ENCODE measurements around the gene SEL1L2. TPM values are rescaled to one million over a fixed set of nuclear protein-coding genes. Genes with fewer than 3 reads are reported as not detected.

SEL1L2 gene
- polyA plus RNA-seq, 3 donors: not detected

GRCh38 chr20:13996265-13996664 lies 5.9 kb upstream of the SEL1L2 start:
- Mint-ChIP-seq H3K27me3 (ENCODE audit: low read depth in 3 of 3) (peaks cover 15 to 42% (median 31%) of the 10 kb centered on the region in 3 donors), H3K36me3 (peaks cover 2 to 7% of the 10 kb centered on the region in 2 donors), H3K4me3 (peak overlapping the region; percentile 79 to 92), H3K9me3 (peaks cover 10 to 36% (median 32%) of the 10 kb centered on the region in 7 donors), H3K27ac (peak overlapping the region in 1 of 7 donors; percentile 38), H3K4me1 (peaks cover 10% of the 10 kb centered on the region)
- Histone ChIP-seq H3K36me3 (replicated peaks in 1 of 2; ENCODE audit: control insufficient read depth in 1 of 2, insufficient read depth in 2 of 2, low read length in 2 of 2) (no peaks in the 10 kb centered on the region), H3K27ac (ENCODE audit: low read depth in 1 of 2, low read length in 2 of 2) (no peak overlapping the region), H2AFZ (ENCODE audit: insufficient read depth, low read depth, low read length, poor library complexity, severe bottlenecking) (peak overlapping the region; percentile 66), H3K9ac (ENCODE audit: insufficient read depth, low read length, poor library complexity, severe bottlenecking) (no peak overlapping the region), H3K4me1 (ENCODE audit: control insufficient read depth in 1 of 2, insufficient read depth in 2 of 2, low read length in 2 of 2) (no peaks in the 10 kb centered on the region), H3K27me3 (ENCODE audit: control insufficient read depth in 2 of 2, insufficient read depth in 2 of 2, low read length in 2 of 2) (peaks cover 14 to 55% of the 10 kb centered on the region in 2 donors), H3K9me3 (replicated peaks in 1 of 2; ENCODE audit: control insufficient read depth in 1 of 2, insufficient read depth in 1 of 2, low read length in 2 of 2) (peaks cover 16 to 27% of the 10 kb centered on the region in 2 donors), H4K20me1 (ENCODE audit: insufficient read depth, low read length) (no peaks in the 10 kb centered on the region), H3K4me3 (replicated peaks in 1 of 3; ENCODE audit: low read depth in 2 of 3, low read length in 3 of 3) (peak overlapping the region in 1 of 3 experiments; percentile 69), H3K79me2 (ENCODE audit: insufficient read depth, low read length) (no peaks in the 10 kb centered on the region), H3K4me2 (replicated peaks; ENCODE audit: extremely low read depth, low read length, poor library complexity, severe bottlenecking) (peak overlapping the region; percentile 71)
- TF ChIP-seq CTCF (IDR thresholded peaks at IDR 0.05): no peak
- intact Hi-C loops (cut with micrococcal nuclease): no loop called here
- WGBS (ENCODE audit: insufficient coverage): 12% methylated on average over 7 of the region's 13 CpGs
- no peak for DNase-seq

GRCh38 chr20:13995841-13996240 lies 5.4 kb upstream of the SEL1L2 start:
- Mint-ChIP-seq H3K27me3 (ENCODE audit: low read depth in 3 of 3) (peaks cover 15 to 42% (median 31%) of the 10 kb centered on the region in 3 donors), H3K27ac (no peak overlapping the region), H3K36me3 (peaks cover 2 to 7% of the 10 kb centered on the region in 2 donors), H3K4me1 (peaks cover 10% of the 10 kb centered on the region), H3K9me3 (peaks cover 10 to 36% (median 32%) of the 10 kb centered on the region in 7 donors), H3K4me3 (peak overlapping the region; percentile 79 to 92)
- H3K27me3 ChIP-seq (ENCODE audit: control insufficient read depth in 2 of 2, insufficient read depth in 2 of 2, low read length in 2 of 2): peaks cover 14 to 55% of the 10 kb centered on the region in 2 donors
- TF ChIP-seq CTCF (IDR thresholded peaks at IDR 0.05): no peak
- peaks cover 16 to 27% of the 10 kb centered on the region in 2 donors for H3K9me3 ChIP-seq (replicated peaks in 1 of 2; ENCODE audit: control insufficient read depth in 1 of 2, insufficient read depth in 1 of 2, low read length in 2 of 2)
- H2AFZ ChIP-seq (ENCODE audit: insufficient read depth, low read depth, low read length, poor library complexity, severe bottlenecking): peak overlapping the region; percentile 66
- H3K9ac ChIP-seq (ENCODE audit: insufficient read depth, low read length, poor library complexity, severe bottlenecking): no peak overlapping the region
- intact Hi-C loops (cut with micrococcal nuclease): no loop called here
- under 1% methylated on average over 50 of the region's 52 CpGs for WGBS (ENCODE audit: insufficient coverage)
- peak overlapping the region in 1 of 3 experiments; percentile 69 for H3K4me3 ChIP-seq (replicated peaks in 1 of 3; ENCODE audit: low read depth in 2 of 3, low read length in 3 of 3)
- no peaks in the 10 kb centered on the region for H3K79me2 ChIP-seq (ENCODE audit: insufficient read depth, low read length)
- H3K4me1 ChIP-seq (ENCODE audit: control insufficient read depth in 1 of 2, insufficient read depth in 2 of 2, low read length in 2 of 2): no peaks in the 10 kb centered on the region
- no peak overlapping the region for H3K27ac ChIP-seq (ENCODE audit: low read depth in 1 of 2, low read length in 2 of 2)
- H4K20me1 ChIP-seq (ENCODE audit: insufficient read depth, low read length): no peaks in the 10 kb centered on the region
- no peaks in the 10 kb centered on the region for H3K36me3 ChIP-seq (replicated peaks in 1 of 2; ENCODE audit: control insufficient read depth in 1 of 2, insufficient read depth in 2 of 2, low read length in 2 of 2)
- DNase-seq: no peak
- H3K4me2 ChIP-seq (replicated peaks; ENCODE audit: extremely low read depth, low read length, poor library complexity, severe bottlenecking): peak overlapping the region; percentile 71
